KOPT-K1 (cell line): ENCODE results near the gene MLLT3.

ENCODE experiments used
- H3K27ac ChIP-seq: fragments of 200-600 bp; sonication (generic); 2 replicates; pipeline ENCODE4 v1.5.1; 2016; ENCODE audit warnings: antibody characterized with exemption, mild to moderate bottlenecking, low read depth, low read length; ENCODE audit not compliant: poor library complexity, severe bottlenecking
- H3K36me3 ChIP-seq: fragments of 200-600 bp; sonication (generic); 2 replicates; pipeline ENCODE4 v1.5.1; 2017; ENCODE audit warnings: antibody characterized with exemption, mild to moderate bottlenecking, low read length, moderate library complexity; ENCODE audit not compliant: insufficient read depth
- H3K9me3 ChIP-seq: fragments of 200-600 bp; sonication (generic); 2 replicates; pipeline ENCODE4 v1.5.1; 2017; ENCODE audit warnings: antibody characterized with exemption, low read length, mild to moderate bottlenecking; ENCODE audit not compliant: insufficient read depth, poor library complexity, severe bottlenecking

MLLT3 gene

DNA sequence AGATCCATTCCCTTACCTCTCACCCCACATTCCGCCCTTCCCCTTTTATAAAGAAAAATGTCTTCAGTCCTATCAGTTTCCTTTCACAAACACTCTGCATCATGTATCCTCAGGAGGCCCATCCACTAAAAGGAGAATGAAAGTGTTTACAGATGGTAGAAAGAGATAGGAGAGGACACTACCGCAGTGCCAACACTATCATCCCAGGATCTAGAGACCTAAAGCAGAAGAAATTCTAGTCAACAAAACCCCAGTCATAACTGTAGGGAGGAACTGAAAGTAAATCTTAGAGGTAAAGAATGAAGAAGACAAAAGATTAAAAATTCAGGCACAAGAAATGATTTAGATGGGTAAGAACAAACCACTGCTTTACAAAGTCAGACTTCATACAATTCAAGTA, 114.1 kb downstream of the MLLT3 start:
- peak overlapping the region; percentile 50 for H3K27ac ChIP-seq
- H3K36me3 ChIP-seq = no peaks in the 10 kb centered on the region
- no peaks in the 10 kb centered on the region for H3K9me3 ChIP-seq

DNA sequence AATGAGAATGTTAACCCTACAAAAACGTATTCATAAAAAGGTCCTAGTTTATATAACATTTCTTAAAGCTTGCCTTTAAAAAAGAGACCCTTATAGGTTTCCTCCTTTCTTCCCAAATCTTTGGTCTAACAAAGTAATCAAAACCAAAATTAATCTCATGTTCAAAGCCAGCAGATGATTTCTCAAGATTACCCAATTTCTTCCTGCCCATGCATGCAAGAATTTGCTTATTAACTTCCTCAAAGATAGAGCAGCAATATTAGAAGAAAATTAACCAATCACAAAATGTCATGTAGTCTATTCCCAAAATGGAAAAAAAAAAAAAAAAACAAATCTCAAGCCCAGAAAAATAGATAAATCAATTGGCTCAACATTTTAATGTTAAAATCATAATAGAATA, 114.9 kb downstream of the MLLT3 start:
- Histone ChIP-seq H3K27ac (no peak overlapping the region), H3K36me3 (no peaks in the 10 kb centered on the region), H3K9me3 (no peaks in the 10 kb centered on the region)

GRCh38 chr9:20506099-20506900, 116.0 kb downstream of the MLLT3 start:
- Histone ChIP-seq H3K36me3 (no peaks in the 10 kb centered on the region), H3K9me3 (no peaks in the 10 kb centered on the region), H3K27ac (no peak overlapping the region)

- Histone ChIP-seq H3K27ac (no peak overlapping the region), H3K36me3 (no peaks in the 10 kb centered on the region)
These were observed 116.7 kb downstream of the MLLT3 start for GRCh38 chr9:20505574-20505973.

GRCh38 chr9:20504930-20505329, 117.4 kb downstream of the MLLT3 start:
- no peaks in the 10 kb centered on the region for H3K36me3 ChIP-seq
- no peaks in the 10 kb centered on the region for H3K9me3 ChIP-seq
- no peak overlapping the region for H3K27ac ChIP-seq

More at GRCh38 chr9:20505574-20505973, 116.7 kb downstream of the MLLT3 start:
- H3K9me3 ChIP-seq = no peaks in the 10 kb centered on the region

- H3K36me3 ChIP-seq = no peaks in the 10 kb centered on the region
- no peak overlapping the region for H3K27ac ChIP-seq
- H3K9me3 ChIP-seq = no peaks in the 10 kb centered on the region
These were observed 122.2 kb downstream of the MLLT3 start for GRCh38 chr9:20500101-20500500.

DNA sequence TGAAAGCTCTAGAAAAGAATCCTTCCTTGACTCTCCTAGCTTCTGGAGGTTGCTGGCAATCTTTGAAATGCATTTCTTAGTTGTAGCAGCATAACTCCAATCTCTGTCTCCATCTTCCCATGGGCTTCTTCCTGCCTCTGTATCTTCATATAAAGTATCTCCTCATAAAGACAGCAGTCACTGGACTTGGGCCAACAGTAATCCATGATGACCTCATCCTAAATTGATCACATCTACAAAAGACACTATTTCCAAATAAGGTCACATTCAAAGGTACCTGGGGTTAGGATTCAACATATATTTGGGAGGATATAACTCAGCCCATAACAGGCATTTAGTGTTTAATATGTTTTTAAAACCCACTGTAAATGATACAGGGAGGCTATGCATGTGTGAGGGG, 123.3 kb downstream of the MLLT3 start:
- H3K36me3 ChIP-seq = no peaks in the 10 kb centered on the region
- no peaks in the 10 kb centered on the region for H3K9me3 ChIP-seq

DNA sequence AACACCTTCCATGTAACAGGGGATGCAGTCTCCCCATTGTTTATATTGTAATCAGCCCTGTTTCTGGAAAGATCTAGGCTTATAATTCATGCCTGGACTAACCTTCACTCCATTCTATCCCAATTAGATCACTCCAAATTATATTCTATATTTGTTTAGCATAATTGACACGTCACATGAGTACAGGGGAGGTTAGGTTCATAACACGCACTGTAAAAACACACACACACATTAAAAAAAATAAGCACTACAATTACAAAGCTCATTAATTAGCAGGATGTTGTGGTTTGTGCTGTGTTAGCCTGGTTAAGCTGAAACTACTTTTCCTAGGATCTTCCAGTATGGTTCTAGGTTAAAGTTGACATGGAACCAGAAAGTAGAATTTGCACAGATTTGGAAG, 126.0 kb downstream of the MLLT3 start:
- Histone ChIP-seq H3K9me3 (no peaks in the 10 kb centered on the region), H3K27ac (no peak overlapping the region), H3K36me3 (no peaks in the 10 kb centered on the region)

More for the DNA sequence above, 123.3 kb downstream of the MLLT3 start:
- no peak overlapping the region for H3K27ac ChIP-seq

- H3K27ac ChIP-seq = no peak overlapping the region
- no peaks in the 10 kb centered on the region for H3K9me3 ChIP-seq
- no peaks in the 10 kb centered on the region for H3K36me3 ChIP-seq
These were observed 127.2 kb downstream of the MLLT3 start for GRCh38 chr9:20495098-20495497.

GRCh38 chr9:20494035-20494434, 128.3 kb downstream of the MLLT3 start:
- H3K9me3 ChIP-seq = no peaks in the 10 kb centered on the region
- no peaks in the 10 kb centered on the region for H3K36me3 ChIP-seq
- H3K27ac ChIP-seq = no peak overlapping the region

DNA sequence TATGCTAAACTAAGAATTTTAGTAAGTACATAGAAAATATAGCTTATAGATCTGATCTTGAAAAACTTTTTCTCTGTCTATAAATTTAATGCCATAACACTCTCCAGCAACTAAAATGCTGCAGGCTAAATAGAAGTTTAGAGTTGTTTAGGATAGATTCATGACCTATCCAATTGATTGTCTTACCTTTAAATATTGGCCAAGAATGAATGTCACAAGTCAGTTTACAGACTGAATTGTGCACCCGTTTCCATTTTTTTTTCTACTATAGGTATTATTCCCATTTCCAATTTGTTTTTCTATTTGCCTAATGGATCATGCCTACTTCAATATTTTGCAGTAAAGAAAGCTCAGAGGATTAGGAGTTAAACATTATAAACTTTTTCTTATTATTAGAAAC, 129.5 kb downstream of the MLLT3 start:
- H3K27ac ChIP-seq = no peak overlapping the region
- no peaks in the 10 kb centered on the region for H3K9me3 ChIP-seq
- H3K36me3 ChIP-seq = no peaks in the 10 kb centered on the region

DNA sequence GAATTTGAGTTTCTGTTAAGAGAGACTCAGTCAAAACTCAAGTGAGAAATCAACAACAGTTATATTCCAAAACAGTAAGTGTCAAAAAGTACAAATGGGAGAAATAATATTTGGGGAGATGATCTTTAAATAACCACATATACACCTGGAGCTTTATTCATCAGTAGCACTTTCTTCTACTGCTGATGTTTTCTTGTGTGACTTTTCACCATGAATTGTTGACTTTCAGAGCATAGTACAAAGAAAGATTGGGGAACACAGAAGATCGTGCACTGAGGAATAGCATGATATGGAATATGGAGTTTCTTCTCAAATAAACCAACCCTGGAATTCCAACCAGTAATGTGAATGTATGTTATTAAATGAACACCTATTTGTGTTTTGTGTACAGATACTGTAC, 130.7 kb downstream of the MLLT3 start:
- Histone ChIP-seq H3K9me3 (no peaks in the 10 kb centered on the region), H3K27ac (no peak overlapping the region), H3K36me3 (no peaks in the 10 kb centered on the region)

DNA sequence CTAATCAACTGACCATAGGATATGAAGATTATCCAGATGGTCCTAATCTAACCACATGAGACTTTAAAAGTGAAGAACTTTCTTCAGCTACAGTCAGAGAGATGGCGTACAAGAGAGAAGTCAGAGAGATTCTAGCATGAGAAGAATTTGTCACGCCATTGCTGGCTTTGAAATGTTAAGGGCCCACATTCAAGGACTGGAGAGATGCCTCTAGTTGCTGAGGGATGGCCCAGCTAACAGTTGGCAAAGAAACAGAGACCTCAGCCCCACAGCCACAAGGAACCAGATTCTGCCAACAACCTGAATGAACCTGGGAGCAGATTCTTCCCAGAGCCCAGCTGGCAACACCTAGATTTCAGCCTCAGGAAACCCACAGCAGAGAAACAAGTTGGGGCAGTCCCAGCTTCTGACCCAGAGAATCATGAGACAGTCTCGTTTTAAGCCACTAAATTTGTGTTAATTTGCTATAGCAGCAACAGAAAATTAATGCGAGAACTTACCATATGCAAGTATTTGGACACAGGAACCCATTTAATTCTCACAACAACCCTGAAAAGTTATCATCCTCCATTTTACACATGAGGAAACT, 132.0 kb downstream of the MLLT3 start:
- H3K36me3 ChIP-seq = no peaks in the 10 kb centered on the region
- no peak overlapping the region for H3K27ac ChIP-seq
- no peaks in the 10 kb centered on the region for H3K9me3 ChIP-seq

DNA sequence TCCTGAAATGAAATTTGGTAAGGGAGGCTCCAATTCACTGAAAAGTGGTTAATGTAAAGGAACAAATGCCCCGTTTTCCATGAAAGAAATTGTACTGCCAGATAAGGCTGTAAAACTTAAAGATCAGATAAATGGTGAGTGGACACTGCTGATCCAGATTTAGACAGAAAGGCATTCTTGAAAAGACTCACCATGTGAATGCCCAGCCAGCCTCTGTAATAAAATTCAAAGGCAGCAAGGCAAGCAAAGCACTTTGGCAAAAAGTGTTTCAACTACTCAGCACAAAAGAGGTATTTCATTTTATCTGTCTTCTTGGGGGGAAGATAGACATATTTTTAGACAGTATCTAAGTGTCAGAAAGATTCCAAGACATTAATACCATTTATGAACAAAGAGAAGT, 133.6 kb downstream of the MLLT3 start:
- no peak overlapping the region for H3K27ac ChIP-seq
- no peaks in the 10 kb centered on the region for H3K9me3 ChIP-seq
- H3K36me3 ChIP-seq = no peaks in the 10 kb centered on the region

- no peaks in the 10 kb centered on the region for H3K36me3 ChIP-seq
- H3K27ac ChIP-seq = no peak overlapping the region
- no peaks in the 10 kb centered on the region for H3K9me3 ChIP-seq
These were observed 135.7 kb downstream of the MLLT3 start for GRCh38 chr9:20486552-20486951.

DNA sequence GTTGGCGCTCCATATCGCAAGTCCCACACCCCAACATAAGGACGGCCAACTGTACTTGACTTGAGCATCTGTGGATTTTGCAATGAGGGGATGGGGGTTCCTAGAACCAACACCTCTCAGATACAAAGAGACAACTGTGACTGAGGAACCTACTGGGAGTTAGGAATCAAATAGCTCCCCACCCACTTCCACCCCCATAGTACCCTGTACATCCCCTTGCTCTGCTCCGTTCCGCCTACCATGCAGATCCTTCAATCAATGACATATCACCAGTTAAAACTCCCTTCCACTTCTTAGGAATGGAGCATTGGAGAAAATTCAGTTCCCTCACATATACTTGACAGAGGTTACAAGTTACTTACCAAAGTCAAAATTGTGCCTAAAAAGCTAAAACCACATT, 140.9 kb downstream of the MLLT3 start:
- no peaks in the 10 kb centered on the region for H3K36me3 ChIP-seq
- H3K9me3 ChIP-seq = no peaks in the 10 kb centered on the region
- H3K27ac ChIP-seq = no peak overlapping the region
